CD4-positive, alpha-beta T cell treated with Interleukin-4 for 4 hours (primary cell): ENCODE data around the gene PPIP5K1.

Source experiments
- DNase-seq: peaks from one replicate; pipeline ENCODE4 v3.0.0-alpha.2; 2020

Gene PPIP5K1

DNA sequence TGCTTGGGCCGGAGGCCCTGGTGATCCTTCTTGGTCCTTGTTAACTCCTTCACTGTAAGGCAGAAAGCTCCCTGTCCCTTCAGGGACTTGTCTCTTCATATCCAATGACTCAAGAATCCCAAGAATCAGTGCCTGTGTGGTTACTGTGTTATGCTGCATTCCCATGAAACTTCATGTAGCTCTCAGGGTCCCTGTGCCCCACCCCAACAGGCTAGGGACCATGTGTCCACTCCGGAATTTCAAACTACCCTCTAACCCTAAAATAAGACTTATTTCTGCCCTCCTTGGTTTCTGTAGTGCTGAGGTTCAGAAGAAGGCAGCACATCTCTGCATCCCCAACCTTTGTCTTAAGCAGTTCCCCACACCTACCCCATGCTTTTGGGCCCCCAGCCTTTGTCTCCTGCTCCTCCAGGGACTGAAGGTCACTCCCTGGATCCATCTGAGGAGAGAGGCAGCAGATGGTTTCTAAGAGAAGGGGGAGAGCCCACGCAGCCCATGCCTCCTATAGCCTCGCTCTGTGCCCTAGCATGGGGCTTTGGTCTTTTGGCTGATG lies 73.1 kb downstream of the PPIP5K1 start:
- no peak for DNase-seq

DNA sequence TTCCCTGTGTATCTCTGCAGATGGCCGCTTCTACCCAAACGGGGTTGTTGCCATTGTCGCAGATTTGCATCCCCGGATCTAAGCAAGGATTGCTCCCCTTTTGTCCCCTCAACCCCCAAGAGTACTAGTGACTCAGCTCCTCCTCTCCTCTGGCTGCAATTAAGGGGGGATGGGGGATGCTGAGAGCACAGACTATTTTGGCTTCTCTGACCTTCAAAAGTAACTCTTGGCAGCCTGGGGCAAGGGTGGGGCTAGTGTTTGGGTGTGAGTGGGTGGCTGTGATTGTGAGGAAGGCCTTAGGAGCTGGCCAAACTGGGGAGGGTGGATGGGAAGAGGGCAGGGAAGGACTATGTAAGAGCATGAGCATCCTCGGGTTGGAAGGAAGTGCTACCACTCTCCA lies 73.8 kb downstream of the PPIP5K1 start:
- no peak for DNase-seq

DNA sequence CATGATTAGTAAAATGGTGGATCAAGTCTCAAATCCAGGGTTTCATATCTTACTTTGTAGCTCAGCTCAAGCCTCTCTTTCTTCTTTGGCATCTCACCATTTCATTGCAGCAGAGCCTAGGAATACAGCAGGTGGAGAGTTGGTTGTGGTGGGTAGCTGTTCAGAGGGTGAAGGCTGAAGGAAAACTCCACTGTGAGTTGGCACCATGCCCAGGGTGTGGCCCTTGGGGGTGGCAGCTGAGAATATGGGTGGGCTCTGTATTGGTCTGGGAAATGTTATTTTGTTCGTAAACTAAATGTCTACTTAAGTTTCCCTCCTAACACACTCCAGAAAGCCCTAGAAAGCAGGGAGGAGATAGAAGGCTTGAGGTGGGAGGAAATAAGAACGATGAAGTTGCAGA lies 74.3 kb downstream of the PPIP5K1 start:
- DNase-seq: no peak

DNA sequence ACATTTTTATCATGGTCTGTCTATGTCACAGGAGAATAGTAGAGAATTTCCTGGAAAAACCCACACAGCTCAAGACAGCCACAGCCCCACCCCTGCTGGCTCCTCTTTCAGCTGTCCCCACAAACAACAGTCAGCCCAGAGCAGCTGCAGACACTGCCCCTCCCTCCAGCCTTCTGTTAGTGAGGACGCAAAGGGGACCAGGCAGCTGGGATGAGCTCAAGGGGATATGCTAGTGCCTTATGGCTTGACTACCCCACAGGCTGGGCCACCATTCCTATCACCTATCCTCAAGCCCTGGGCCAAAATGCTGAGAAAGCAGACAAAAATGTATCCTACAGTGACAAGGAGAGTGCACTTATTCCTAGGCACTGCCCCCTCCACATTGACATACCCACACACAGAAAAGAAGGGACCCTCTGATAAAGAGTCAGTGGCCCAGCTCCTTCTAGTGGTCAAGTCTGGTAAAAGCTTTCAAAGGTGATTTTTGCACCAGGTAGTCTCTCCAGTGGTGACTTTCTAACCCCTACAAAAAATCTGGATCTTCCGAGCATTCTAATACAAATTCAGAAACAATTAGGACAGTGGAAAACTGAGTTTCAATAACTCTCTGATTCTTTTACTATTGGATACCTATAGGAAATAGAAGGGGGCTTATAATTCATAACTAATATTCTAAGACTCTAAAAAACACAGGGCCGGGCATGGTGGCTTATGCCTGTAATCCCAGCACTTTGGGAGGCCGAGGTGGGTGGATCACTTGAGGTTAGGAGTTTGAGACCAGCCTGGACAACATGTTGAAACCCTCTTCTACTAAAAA lies 75.6 kb downstream of the PPIP5K1 start:
- peak; percentile 45 for DNase-seq

DNA sequence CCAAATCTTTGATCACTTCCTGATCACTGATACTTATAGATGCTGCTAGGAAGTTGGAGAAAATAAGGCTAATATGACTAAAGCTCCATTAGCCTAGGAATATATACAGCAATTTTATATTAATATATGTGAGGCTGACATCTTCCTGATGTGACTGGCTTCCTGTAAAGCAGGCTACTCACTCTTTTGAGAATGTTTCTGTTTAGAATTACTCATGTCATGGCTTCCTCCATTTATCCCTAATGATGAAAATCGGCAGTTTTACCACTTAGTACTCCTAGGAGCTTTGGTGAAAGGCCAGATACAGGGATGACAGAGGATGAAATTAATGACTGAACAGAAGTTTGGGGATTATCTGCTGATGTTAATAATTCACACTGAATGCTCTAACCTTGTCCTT lies 76.5 kb downstream of the PPIP5K1 start:
- no peak for DNase-seq

DNA sequence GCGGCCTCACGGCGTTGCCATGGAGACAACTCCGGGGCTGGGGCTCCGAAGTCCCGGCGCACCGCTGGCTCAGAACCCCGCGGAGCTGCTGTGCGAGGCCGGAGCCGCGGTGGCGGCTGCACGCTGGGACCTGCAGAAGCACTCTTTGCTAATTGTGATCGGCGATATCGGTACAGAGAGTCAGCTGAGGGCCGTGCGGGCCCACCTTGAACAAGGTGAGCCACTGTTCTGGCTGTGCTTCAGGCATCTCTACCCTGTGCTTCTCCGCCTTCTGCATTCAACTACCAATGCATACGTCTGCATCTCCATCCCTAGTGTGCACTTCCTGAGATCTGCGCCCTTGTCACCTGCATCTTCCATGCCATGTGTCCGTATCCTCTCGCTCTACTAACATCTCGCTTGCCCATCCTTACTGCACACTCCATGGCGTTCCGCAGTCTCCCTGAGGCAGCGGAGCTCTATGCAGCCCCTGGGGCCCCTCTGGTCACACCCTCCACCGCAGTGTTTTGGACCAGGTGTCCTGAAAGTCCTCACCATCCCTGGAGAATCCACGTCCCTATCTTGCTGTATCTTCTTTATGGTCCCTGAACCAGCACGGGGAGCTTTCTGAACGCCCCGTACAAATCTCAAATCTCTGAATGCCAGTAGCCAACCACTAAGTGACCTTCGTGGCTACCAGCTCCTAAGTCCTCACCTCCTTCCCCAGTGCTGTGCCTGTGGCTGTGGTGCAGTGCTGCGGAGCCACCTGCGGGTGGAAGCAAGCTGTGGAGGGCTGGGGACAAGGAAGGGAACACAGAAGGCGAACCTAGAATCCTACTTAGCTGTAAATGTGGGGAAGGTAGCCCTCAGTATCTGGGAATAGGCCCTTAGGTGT lies 78.8 kb downstream of the PPIP5K1 start:
- peak; percentile 4 for DNase-seq

DNA sequence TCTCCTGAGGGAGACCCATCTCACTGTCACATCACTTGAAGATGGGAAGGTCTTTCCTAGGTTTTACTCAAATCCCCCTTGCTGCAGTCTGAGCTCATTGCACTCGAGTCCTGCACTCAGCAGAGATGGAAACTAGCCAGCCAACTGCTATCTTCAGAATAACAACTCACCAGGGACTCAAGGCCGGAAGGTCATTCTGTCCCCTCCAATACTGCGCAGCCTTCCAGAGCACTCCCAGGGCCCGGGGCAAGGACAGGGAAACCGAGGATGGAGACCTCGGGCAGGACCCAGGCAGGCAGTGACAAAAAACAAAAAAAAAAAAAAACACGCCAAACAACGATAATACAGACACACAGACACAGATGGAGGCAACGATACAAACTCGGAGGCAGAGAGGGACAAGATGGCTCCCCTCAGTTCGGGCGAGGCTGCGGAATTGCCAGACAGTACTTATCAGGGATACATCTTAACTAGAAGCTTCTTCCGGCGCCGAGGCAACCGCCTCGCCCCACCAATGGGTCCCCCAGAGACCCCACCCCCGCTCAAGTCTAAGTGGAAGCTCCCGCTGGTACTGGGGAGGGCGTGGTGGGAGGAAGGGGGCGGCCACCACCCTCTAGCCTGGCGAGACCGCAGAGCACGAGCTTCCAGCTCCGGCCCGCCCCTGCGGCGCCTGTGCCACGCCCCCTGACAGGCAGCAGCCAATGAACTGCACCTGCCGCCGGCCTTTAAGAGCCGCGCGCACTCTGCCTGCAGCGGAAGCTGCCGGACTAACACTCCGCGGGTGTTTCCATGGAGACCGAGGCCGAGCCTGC lies 79.6 kb downstream of the PPIP5K1 start:
- DNase-seq: peak; percentile 99

DNA sequence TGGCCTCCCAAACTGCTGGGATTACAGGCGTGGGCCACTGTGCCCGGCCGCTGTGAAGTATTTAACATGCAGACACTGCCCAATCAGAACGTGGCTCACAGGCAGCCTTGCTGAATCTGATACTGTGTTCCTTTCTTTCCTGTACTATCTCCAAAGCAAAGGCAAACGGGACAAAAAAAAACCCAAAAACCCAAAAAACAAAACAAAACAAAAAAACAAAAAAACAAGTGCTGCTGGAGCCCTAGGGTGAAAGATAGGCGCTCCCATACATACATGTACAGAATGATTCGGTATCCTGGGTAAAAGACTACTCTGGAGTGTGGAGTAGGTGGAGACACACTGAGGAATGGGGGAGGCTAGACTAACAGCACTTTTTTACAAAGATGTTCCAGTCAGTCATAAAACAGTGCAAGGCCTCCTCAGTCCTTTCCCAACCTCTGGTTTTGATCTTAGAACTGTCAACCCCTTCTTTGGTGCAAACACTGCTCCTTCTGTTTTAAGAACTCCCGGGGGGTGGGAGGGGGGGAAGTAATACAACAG lies 80.3 kb downstream of the PPIP5K1 start:
- no peak for DNase-seq

DNA sequence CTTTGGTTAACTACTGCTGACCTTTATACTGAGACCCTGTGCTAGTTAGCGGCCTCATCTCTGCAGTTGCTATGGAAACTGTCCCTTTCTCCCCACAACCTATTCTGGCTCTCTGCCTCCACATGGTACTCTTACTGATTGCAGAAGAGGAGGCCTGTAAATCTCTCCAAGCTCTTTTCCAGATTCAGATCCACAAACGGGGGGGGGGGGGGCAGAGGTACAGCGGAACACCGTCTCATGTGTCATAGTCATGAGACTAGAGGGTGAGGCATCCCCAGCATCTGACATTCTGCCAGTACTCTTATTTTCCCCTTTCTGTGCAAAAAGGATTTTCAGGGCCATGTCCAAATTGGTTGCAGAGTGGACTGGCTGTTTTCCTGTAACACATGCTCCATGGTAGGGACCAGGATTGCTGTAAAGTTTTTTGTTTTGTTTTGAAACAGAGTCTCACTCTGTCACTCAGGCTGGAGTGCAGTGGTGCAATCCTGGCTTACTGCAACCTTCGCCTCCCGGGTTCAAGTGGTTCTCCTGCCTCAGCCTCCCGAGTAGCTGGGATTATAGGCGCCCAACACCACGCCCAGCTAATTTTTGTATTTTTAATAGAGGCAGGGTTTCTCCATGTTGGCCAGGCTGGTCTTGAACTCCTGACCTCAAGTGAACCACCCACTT lies 80.9 kb downstream of the PPIP5K1 start:
- no peak for DNase-seq

DNA sequence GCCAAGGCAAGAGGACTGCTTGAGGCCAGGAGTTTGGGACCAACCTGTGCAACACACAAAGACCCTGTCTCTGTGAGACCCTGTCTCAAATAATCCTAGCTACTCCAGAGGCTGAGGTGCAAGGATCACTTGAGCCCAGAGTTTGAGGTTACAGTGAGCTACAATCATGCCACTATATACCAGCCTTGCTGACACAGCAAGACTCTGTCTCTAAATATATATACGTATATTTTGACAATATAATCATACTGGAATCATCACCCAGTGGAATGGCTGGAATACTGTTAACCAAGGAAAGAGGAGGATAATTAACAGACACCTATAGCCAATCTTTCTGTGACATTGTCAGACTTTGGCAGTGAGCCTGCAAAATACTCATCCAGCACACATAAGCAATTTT lies 81.6 kb downstream of the PPIP5K1 start:
- no peak for DNase-seq

DNA sequence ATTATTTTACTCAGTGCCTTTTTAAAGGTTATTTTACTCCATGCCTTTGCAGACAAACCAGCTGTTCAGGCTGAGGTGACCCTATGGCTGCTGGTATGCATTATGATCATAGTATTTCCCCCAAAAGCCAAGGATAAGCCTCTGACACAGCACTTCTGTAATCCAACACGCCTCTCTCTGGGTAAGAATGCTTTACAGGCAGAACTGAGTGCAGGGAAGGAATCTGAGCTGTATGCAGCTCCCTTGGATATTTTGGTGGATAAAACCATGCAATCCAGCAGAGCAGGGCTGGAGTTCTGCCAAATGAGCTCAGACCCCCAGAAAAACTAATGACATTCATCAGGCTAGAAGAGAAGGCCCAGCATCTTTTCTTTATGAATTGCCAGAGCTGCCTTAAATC lies 84.3 kb downstream of the PPIP5K1 start:
- DNase-seq: no peak

DNA sequence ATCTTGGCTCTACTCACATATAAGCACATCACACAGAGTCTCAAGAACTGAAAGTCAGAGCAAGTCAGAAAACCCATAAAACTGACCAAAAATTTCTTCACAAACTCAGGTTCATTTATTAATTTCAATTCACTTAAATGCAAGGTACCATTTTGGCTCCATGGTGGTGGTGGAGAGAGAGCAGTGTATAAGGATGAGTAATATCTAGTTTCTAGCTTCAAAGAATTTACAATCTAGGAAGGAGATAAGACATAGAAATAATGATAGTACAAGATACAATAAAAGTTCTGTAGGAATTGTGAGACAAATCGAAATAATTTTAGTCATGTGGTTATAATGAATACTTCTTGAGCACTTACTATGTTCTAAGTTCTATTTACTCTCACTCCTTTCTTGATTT lies 90.4 kb downstream of the PPIP5K1 start:
- no peak for DNase-seq

DNA sequence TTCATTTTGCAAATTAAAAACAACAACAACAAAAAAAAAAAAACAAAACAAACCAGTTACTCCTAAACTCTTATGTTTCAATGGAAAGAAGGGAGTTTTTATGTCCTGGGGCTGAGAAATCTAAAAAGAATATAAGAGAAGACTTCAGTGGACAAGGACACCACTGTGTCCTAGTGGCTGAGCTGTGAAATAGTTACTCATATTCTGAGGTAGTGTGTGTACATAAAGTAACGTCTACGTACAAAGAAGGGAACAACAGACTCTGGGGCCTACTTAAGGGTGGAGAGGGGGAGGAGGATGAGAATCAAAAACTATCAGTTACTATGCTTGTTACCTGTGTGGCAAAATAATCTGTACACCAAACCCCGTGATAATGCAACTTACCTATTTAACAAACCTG lies 91.0 kb downstream of the PPIP5K1 start:
- DNase-seq: no peak

DNA sequence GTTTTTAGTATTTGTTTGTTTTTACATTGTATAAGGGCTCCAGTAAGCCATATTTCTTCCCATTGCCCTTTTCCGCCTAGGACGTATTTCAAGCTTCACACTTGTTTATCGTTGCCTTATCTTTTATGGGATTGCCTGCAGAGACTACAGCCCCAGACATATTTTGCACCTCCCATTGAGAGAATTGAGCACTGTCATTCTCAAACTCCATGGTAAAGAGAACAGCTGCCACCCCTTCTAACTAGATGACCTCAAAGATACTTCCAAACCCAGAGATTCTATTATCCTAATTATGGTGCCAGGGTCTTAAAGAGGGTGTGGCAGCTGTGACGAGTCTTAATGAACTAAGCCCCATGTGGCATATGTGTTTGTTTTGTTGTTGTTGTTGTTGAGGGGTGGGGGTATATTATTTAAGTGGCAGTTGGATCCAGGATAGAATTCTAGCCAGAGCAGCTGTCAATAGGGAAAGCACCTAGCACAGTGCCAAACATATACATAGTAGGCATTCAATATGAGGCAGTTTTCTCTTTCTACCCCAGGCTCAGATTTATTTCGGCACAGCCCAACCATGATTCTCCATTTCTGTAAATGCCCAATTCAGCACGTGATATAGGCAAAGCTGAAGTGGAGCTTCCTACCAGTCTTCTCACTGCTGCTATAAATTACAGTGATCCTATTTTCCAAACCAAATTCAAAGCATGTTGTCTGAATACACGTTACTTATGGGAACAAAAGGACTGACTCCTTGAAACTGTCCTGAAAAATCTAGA lies 96.1 kb downstream of the PPIP5K1 start:
- DNase-seq: no peak

DNA sequence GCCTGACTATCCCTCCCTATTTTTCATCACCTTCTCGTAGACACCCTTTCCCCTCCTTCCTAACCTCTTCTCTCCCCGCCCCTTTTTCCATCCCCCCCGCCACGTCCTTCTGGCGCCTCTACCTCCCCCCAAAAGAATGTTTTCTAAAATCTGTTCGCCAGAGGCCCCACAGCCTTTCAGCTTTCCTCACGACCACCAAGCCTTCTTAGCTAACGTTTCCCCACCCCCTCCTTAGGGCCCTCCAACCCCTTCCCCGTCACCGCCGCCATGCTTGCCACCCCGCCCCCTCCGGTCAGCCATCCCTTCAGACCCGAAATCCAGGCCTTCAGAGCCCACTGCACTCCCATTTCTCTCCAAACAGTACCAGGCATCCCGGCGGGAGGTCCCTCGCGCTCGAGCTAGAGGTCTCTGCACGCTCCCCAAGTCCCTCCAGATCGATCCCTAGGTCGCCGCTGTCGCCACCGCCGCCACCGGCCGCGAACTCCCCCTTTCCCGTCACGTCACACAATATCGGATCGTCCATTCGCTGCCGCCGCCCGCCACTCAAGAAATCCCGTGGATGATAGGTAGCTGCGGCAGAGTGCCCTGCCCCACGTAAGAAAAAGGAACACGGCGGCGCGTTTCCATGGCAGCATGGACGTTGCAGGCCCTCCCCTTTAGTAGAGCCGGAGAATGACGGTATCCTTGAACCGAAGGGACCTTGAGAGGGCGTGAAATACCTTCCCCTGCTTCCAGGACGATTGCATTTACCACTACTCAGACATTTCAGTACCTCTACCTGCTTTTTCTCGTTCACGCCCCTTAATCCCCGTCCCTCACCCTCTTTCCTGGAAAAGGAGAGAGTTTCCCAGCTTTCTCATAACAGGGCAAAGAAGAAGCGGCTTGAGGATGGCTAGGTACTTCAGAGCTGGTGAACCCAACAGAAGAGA lies 97.1 kb downstream of the PPIP5K1 start, which contains the start of gene TP53BP1:
TSS of gene TP53BP1 (minus strand) at position 484 of the 929 bp plus-strand sequence. CDS start at position 371, 113 bp downstream.
- peak; percentile 94 for DNase-seq

DNA sequence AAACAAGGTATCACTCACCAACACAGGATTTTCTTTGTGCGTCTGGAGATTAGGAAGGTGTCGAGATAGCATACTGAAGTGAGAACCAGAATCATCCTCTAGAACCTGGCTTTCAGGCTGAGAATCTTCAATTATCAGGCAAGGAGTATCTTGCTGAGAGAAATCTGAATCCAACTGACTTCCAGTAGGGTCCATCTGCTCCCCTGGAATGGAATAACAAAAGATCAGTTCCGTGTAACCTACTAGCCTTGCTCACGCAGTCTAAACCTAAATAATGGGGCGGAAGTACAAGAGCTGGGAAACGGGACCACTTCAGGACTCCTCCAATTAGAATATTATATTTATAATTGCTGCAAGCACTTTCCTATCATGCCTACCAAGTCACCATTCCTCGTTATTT lies 97.7 kb downstream of the PPIP5K1 start:
- no peak for DNase-seq

DNA sequence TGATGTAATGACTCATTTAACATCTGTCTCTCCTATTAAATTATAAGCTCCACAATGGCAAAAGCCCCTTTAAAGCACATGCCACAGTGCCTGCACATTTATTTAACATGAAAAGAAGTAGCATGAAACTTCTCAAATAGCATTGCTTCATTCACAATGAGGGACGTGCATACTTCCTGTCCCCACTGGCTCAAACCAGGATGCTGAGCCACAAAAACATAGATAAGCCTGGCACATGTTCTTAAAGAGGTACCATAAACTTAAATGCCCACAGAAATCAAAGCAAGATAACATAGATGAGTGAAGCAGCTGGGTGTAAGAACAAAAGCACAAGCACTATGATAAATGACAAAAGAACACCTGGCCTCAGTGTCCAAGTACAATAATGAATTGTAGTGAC lies 100.8 kb downstream of the PPIP5K1 start:
- peak; percentile 3 for DNase-seq

DNA sequence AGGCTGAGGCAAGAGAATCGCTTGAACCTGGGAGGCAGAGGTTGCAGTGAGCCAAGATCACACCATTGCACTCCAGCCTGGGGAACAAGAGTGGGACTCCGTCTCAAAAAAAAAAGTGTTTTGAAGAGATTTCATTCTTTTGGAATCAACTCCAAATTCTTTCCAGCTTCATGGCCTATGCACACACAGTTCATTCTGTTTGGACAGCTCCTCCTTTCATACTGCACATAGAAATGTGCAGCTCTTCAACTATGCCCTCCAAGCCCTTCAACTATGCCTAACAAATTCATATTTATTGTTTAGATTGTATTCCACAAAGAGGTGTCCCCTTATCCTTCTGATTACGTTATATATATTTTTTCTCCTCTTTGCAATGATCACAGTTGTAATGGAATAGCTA lies 101.2 kb downstream of the PPIP5K1 start:
- DNase-seq: no peak

DNA sequence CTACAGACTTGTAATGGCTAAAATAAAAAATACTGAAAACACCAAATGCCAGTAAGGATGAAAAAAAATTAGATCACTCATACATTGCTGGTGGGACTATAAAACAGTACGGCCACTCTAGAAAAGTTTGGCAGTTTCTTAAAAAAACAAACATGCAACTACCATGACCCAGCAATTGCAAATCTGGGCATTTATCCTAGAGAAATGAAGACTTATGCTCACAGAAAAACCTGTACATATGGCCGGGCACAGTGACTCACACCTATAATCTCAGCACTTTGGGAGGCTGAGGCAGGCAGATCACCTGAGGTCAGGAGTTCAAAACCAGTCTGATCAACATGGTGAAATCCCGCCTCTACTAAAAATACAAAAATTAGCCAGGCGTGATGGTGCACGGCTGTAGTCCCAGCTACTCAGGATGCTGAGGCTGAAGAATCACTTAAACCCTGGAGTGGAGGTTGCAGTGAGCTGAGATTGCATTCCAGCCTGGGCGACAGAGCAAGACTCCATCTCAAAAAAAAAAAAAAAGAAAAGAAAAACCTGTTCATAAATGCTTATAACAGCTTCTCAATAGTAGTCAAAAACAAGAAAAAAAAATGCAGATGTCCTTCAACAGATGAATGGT lies 102.6 kb downstream of the PPIP5K1 start:
- no peak for DNase-seq

DNA sequence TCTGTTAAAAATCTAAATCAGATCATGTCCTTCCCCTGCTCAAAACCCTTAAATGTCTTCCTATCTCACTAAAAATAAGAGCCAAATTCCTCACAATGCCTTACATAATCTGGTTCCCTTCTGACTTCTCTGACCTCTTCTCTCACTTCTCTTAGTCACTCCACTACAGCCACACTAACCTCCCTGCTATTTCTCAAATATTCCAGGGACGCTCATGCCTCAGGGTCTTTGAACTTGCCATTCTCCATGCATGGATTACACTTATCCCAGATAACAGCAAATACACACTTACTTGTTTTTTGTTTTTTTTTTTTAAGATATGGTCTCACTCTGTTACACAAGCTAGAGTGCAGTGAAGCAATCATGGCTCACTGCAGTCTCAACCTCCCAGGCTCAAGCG lies 105.6 kb downstream of the PPIP5K1 start:
- DNase-seq: no peak
